Measurements from ENCODE around the gene RABIF.
"Not testable (repeated sequence)": the region's sequence is repeated elsewhere in the genome, so short reads cannot be mapped to it uniquely, and the experiment has no call there.

- TF ChIP-seq REST (IDR thresholded peaks at IDR 0.05; ENCODE audit: insufficient read depth in 1 of 2, low read depth in 2 of 2, low read length in 1 of 2); CTCF (IDR thresholded peaks at IDR 0.05); POLR2AphosphoS5 (IDR thresholded peaks at IDR 0.05; ENCODE audit: low read depth, low read length); SIN3A (IDR thresholded peaks at IDR 0.05; ENCODE audit: borderline replicate concordance, insufficient read depth, low read depth, low read length); TCF7L2 (IDR thresholded peaks at IDR 0.05; ENCODE audit: low read depth, low read length): not testable (repeated sequence)
These were observed 47.5 kb upstream of the RABIF start for GRCh38 chr1:202936409-202936808.
